GM23338 (cell line): ENCODE data around the gene ARHGAP30. TPM values are rescaled to one million over a fixed set of nuclear protein-coding genes. Genes with fewer than 3 reads are reported as not detected.

Experiments
- ATAC-seq: fragments of 200-7000 bp; cut with Tn5 transposase; 3 replicates; pipeline ENCODE4 v1.9.1; 2020
- DNase-seq: peaks from one replicate; pipeline ENCODE4 v3.0.0-alpha.2; 2015; ENCODE audit warnings: low spot score
- H2AFZ ChIP-seq: fragments of 200-600 bp; sonication (generic); 2 replicates; pipeline ENCODE4 v1.8.0; 2016; ENCODE audit warnings: antibody characterized with exemption, mild to moderate bottlenecking, moderate library complexity
- H3F3A ChIP-seq: fragments of 200-600 bp; sonication (generic); replicated peaks from 2 replicates; pipeline ENCODE4 v1.8.0; 2017; ENCODE audit warnings: antibody characterized with exemption, mixed run types, low read depth
- H3K27ac ChIP-seq: fragments of 200-600 bp; sonication (generic); 2 replicates; pipeline ENCODE4 v1.6.1; 2016; ENCODE audit warnings: low read depth
- H3K27me3 ChIP-seq: fragments of 200-600 bp; sonication (generic); 2 replicates; pipeline ENCODE4 v1.8.0; 2016; ENCODE audit warnings: mild to moderate bottlenecking, mixed run types, moderate library complexity; ENCODE audit not compliant: insufficient read depth
- H3K36me3 ChIP-seq: fragments of 200-600 bp; sonication (generic); 2 replicates; pipeline ENCODE4 v1.8.0; 2016; ENCODE audit warnings: mild to moderate bottlenecking; ENCODE audit not compliant: insufficient read depth
- H3K4me1 ChIP-seq: fragments of 200-600 bp; sonication (generic); 2 replicates; pipeline ENCODE4 v1.8.0; 2016; ENCODE audit warnings: mild to moderate bottlenecking, moderate library complexity; ENCODE audit not compliant: insufficient read depth
- H3K4me2 ChIP-seq: fragments of 200-600 bp; sonication (generic); 2 replicates; pipeline ENCODE4 v1.7.1; 2017; ENCODE audit warnings: mixed run types
- H3K4me3 ChIP-seq: fragments of 200-600 bp; sonication (generic); 2 replicates; pipeline ENCODE4 v1.6.1; 2016; ENCODE audit warnings: mixed run types
- H3K79me2 ChIP-seq: fragments of 200-600 bp; sonication (generic); replicated peaks from 2 replicates; pipeline ENCODE4 v1.8.0; 2017; ENCODE audit warnings: mild to moderate bottlenecking; ENCODE audit not compliant: insufficient read depth
- H3K9me2 ChIP-seq: fragments of 200-600 bp; sonication (generic); 2 replicates; pipeline ENCODE4 v1.8.0; 2017; ENCODE audit not compliant: insufficient read depth
- H4K20me1 ChIP-seq: fragments of 200-600 bp; sonication (generic); replicated peaks from 2 replicates; pipeline ENCODE4 v1.8.0; 2017; ENCODE audit warnings: mild to moderate bottlenecking; ENCODE audit not compliant: insufficient read depth
- H3K27ac Mint-ChIP-seq: 2 replicates; pipeline ENCODE4 v1.8.0; 2020; ENCODE audit warnings: inconsistent platforms, mild to moderate bottlenecking, moderate library complexity, mixed read lengths
- H3K27me3 Mint-ChIP-seq: 3 replicates; pipeline ENCODE4 v1.8.0; 2022; ENCODE audit warnings: low read depth, mild to moderate bottlenecking, moderate library complexity, mixed read lengths, inconsistent platforms; ENCODE audit not compliant: insufficient read depth, poor library complexity
- H3K36me3 Mint-ChIP-seq: 3 replicates; pipeline ENCODE4 v1.8.0; 2021; ENCODE audit warnings: low read depth, mild to moderate bottlenecking, inconsistent platforms, moderate library complexity, mixed read lengths
- H3K4me1 Mint-ChIP-seq: 3 replicates; pipeline ENCODE4 v1.8.0; 2020; ENCODE audit warnings: mild to moderate bottlenecking, inconsistent platforms, mixed read lengths
- H3K4me3 Mint-ChIP-seq: 3 replicates; pipeline ENCODE4 v1.8.0; 2021; ENCODE audit warnings: moderate library complexity, mild to moderate bottlenecking, inconsistent platforms, mixed read lengths
- H3K9me3 Mint-ChIP-seq: 3 replicates; pipeline ENCODE4 v1.8.0; 2020; ENCODE audit warnings: moderate library complexity, mild to moderate bottlenecking, inconsistent platforms, mixed read lengths
- CREB1 ChIP-seq: fragments of 250-450 bp; sonication (Bioruptor Pico); IDR thresholded peaks from 2 replicates; pipeline ENCODE4 v1.5.0; 2020; ENCODE audit warnings: low read depth, mild to moderate bottlenecking, moderate library complexity
- EZH2phosphoT487 ChIP-seq: fragments of 200-600 bp; sonication (generic); IDR thresholded peaks from one replicate; pipeline ENCODE4 v1.8.1; 2018; ENCODE audit warnings: antibody characterized with exemption; ENCODE audit not compliant: unreplicated experiment
- JUNB ChIP-seq: IDR thresholded peaks from one replicate; pipeline ENCODE4 v1.6.1; 2016; ENCODE audit warnings: antibody characterized with exemption; ENCODE audit not compliant: unreplicated experiment
- NANOG ChIP-seq: IDR thresholded peaks from 2 replicates; pipeline ENCODE4 v1.6.1; 2016; ENCODE audit warnings: antibody characterized with exemption, borderline replicate concordance
- POLR2AphosphoS5 ChIP-seq: IDR thresholded peaks from 2 replicates; pipeline ENCODE4 v1.6.1; 2016; ENCODE audit warnings: antibody characterized with exemption, low read depth
- STAT1 ChIP-seq: IDR thresholded peaks from one replicate; pipeline ENCODE4 v1.6.1; 2016; ENCODE audit warnings: antibody characterized with exemption; ENCODE audit not compliant: unreplicated experiment
- ZNF114 ChIP-seq: fragments of 250-450 bp; sonication (Bioruptor Pico); IDR thresholded peaks from 2 replicates; pipeline ENCODE4 v1.5.0; 2020; ENCODE audit warnings: mild to moderate bottlenecking, moderate library complexity
- ZNF331 ChIP-seq: fragments of 250-450 bp; sonication (Bioruptor Pico); IDR thresholded peaks from 2 replicates; pipeline ENCODE4 v1.5.0; 2020; ENCODE audit warnings: low read depth, mild to moderate bottlenecking, moderate library complexity
- polyA plus RNA-seq: library from polyadenylated mRNA; unstranded; fragments of >200 nt; fragmentation: Nextera tagmentation; extraction: Ambion mirVana; gene quantifications from 2 replicates; pipeline ENCODE4 v1.2.1, GENCODE V29; 2016
- total RNA-seq: library from RNA; depleted of rRNA; stranded (reverse); fragments of >200 nt; shearing (Covaris generic); gene quantifications from 2 replicates; pipeline ENCODE4 v1.2.3, GENCODE V29; 2014
- TF ChIP-seq, protein P1 (sequence below): IDR thresholded peaks from one replicate; pipeline ENCODE4 v1.6.1; 2018; ENCODE audit warnings: antibody characterized with exemption; ENCODE audit not compliant: unreplicated experiment

ARHGAP30 gene
- total and polyA plus RNA-seq, 2 experiments from 2014 or later: 0.45 TPM; not detected in 1

DNA sequence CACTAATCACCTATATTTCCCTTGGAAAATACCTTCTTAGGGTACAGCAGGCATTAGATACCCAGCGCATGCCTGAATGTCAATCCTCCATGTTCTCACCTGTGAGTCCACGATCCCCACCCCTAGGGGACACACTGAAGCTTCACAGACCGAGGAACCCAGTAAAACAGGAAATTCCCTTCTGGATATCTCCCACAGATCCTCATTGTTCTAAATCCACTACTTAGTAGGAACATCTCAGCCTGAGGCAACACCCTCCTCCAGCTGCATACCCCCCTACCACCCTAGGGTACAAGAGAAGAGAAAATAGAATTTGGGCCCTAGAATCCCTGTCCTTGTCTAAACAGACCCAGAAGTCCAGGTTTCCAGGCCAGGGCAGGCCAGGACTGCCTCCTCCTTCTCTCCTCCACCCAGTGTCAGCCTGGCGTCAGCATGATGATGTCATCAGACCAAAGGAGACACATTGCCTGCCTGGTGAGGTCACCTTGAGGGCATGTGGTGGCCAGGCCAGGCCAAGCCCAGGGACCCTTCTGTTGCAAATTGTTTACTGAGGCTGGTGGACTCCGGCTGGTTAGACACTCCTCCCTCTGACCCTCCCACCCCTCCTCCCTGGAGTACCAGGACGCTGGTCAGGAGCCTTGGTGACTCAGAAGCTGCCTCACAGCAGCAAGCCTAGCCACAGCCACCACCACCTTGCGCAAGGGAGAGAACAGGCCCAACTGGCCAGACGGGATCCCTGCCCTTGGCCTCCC, 13.5 kb upstream of the ARHGAP30 start:
- DNase-seq: no peak
- no peak overlapping the region for H3K27ac Mint-ChIP-seq

DNA sequence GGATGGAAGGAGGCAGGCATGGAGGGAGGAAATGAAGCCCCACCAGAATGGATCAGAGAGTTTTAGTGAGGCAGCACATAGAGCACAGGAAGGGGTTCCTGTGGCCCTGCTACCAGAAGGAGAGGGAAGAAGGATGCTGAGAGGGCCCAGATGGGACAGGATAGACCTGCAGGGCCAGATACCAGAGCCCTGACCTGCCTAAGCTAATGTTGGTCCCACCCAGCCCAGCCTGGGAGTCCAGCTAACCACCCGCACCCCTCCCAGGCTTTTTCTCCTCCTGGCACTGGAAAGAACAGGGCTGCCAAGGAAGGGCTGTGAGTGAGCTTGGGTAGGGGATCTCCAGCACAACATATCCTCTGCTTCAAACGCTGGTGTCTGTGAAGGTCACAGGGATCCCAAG, 12.8 kb upstream of the ARHGAP30 start:
- H3K36me3 ChIP-seq: no peaks in the 10 kb centered on the region
- Mint-ChIP-seq H3K36me3 (no peaks in the 10 kb centered on the region; the same call in 2 of the 3 replicates), H3K27ac (no peak overlapping the region), H3K4me1 (peaks cover 19% of the 10 kb centered on the region), H3K27me3 (peaks cover 18% of the 10 kb centered on the region), H3K4me3 (no peak overlapping the region), H3K9me3 (no peaks in the 10 kb centered on the region; the same call in 2 of the 3 replicates)
- TF ChIP-seq ZNF114 (no peak), EZH2phosphoT487 (no peak), CREB1 (no peak), JUNB (no peak), POLR2AphosphoS5 (no peak), ZNF331 (CRISPR knock-in tag) (no peak), NANOG (no peak)
- TF ChIP-seq, protein P1, sequence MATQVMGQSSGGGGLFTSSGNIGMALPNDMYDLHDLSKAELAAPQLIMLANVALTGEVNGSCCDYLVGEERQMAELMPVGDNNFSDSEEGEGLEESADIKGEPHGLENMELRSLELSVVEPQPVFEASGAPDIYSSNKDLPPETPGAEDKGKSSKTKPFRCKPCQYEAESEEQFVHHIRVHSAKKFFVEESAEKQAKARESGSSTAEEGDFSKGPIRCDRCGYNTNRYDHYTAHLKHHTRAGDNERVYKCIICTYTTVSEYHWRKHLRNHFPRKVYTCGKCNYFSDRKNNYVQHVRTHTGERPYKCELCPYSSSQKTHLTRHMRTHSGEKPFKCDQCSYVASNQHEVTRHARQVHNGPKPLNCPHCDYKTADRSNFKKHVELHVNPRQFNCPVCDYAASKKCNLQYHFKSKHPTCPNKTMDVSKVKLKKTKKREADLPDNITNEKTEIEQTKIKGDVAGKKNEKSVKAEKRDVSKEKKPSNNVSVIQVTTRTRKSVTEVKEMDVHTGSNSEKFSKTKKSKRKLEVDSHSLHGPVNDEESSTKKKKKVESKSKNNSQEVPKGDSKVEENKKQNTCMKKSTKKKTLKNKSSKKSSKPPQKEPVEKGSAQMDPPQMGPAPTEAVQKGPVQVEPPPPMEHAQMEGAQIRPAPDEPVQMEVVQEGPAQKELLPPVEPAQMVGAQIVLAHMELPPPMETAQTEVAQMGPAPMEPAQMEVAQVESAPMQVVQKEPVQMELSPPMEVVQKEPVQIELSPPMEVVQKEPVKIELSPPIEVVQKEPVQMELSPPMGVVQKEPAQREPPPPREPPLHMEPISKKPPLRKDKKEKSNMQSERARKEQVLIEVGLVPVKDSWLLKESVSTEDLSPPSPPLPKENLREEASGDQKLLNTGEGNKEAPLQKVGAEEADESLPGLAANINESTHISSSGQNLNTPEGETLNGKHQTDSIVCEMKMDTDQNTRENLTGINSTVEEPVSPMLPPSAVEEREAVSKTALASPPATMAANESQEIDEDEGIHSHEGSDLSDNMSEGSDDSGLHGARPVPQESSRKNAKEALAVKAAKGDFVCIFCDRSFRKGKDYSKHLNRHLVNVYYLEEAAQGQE: no peak
- peaks cover 5% of the 10 kb centered on the region for H3K9me2 ChIP-seq
- no peak overlapping the region for H2AFZ ChIP-seq
- no peak overlapping the region for H3K4me3 ChIP-seq
- H3K27ac ChIP-seq: no peak overlapping the region
- no peaks in the 10 kb centered on the region for H4K20me1 ChIP-seq
- H3K4me1 ChIP-seq: peaks cover 16% of the 10 kb centered on the region
- no peaks in the 10 kb centered on the region for H3K79me2 ChIP-seq
- H3F3A ChIP-seq: peaks cover 5% of the 10 kb centered on the region; the same call in 1 of the 2 replicates
- no peak overlapping the region for H3K4me2 ChIP-seq
- H3K27me3 ChIP-seq: no peaks in the 10 kb centered on the region
- ATAC-seq (no peak), DNase-seq (no peak)

More for the DNA sequence above, 13.5 kb upstream of the ARHGAP30 start:
- H2AFZ ChIP-seq: no peak overlapping the region
- H3K27ac ChIP-seq: no peak overlapping the region
- no peaks in the 10 kb centered on the region for H3K27me3 ChIP-seq
- H3K79me2 ChIP-seq: no peaks in the 10 kb centered on the region
- no peaks in the 10 kb centered on the region; the same call in 2 of the 3 replicates for H3K9me3 Mint-ChIP-seq
- H3K36me3 ChIP-seq: no peaks in the 10 kb centered on the region
- peaks cover 5% of the 10 kb centered on the region for H3K9me2 ChIP-seq
- ATAC-seq: no peak
- H3K4me3 Mint-ChIP-seq: no peak overlapping the region
- no peak for TF ChIP-seq POLR2AphosphoS5
- no peak for TF ChIP-seq CREB1
- TF ChIP-seq STAT1: no peak
- no peak for TF ChIP-seq JUNB
- H3K4me3 ChIP-seq: no peak overlapping the region
- peaks cover 19% of the 10 kb centered on the region for H3K4me1 Mint-ChIP-seq
- no peaks in the 10 kb centered on the region for H4K20me1 ChIP-seq
- H3K4me2 ChIP-seq: no peak overlapping the region
- H3K4me1 ChIP-seq: peaks cover 16% of the 10 kb centered on the region
- H3K27me3 Mint-ChIP-seq: peaks cover 18% of the 10 kb centered on the region
- no peaks in the 10 kb centered on the region; the same call in 2 of the 3 replicates for H3K36me3 Mint-ChIP-seq
- H3F3A ChIP-seq: peaks cover 5% of the 10 kb centered on the region; the same call in 1 of the 2 replicates
